Right lobe of liver (tissue), 6 donors: ENCODE data around the gene CDC42BPB. TPM values are rescaled to one million over a fixed set of nuclear protein-coding genes. Genes with fewer than 3 reads are reported as not detected.

Experiments used
- ATAC-seq, 4 donors: fragments of 200-7000 bp; cut with Tn5 transposase; one replicate each; pipeline ENCODE4 v1.9.1; 2020; ENCODE audit warnings: mild to moderate bottlenecking in 4 of 4, moderate library complexity in 4 of 4
- DNase-seq, 3 donors: peaks; one replicate each; pipeline ENCODE4 v3.0.0-alpha.2; 2020
- H3K27ac ChIP-seq, 3 donors: fragments of 200-600 bp; one replicate each; pipeline ENCODE4 v1.8.0; 2022
- H3K27me3 ChIP-seq, 2 donors: fragments of 200-600 bp; one replicate each; pipeline ENCODE4 v1.8.0; 2022
- H3K36me3 ChIP-seq, 4 donors: fragments of 200-600 bp; sonication (generic) in 1 of 4; one replicate each; pipeline versions ENCODE4 v1.5.1 to v1.8.0; 2017 to 2022; ENCODE audit warnings: control low read depth in 1 of 4
- H3K4me1 ChIP-seq, 4 donors: fragments of 200-600 bp; sonication (generic) in 1 of 4; one replicate each; pipeline versions ENCODE4 v1.5.1 to v1.8.0; 2017 to 2022; ENCODE audit warnings: control low read depth in 1 of 4
- H3K4me3 ChIP-seq, 3 donors: fragments of 200-600 bp; one replicate each; pipeline ENCODE4 v1.8.0; 2022
- H3K9me3 ChIP-seq, 4 donors: fragments of 200-600 bp; sonication (generic) in 1 of 4; one replicate each; pipeline versions ENCODE4 v1.5.1 to v1.8.0; 2017 to 2022; ENCODE audit warnings: control low read depth in 1 of 4
- CTCF ChIP-seq, 4 donors: fragments of 200-600 bp in 3 of 4; fragments of 450-650 bp in 1 of 4; IDR thresholded peaks; one replicate each; pipeline versions ENCODE4 v1.5.1 to v1.8.0; 2016 to 2022; ENCODE audit warnings: antibody characterized with exemption in 4 of 4, mild to moderate bottlenecking in 2 of 4
- POLR2A ChIP-seq: fragments of 450-650 bp; IDR thresholded peaks from one replicate; pipeline ENCODE4 v1.6.1; 2017; ENCODE audit warnings: antibody characterized with exemption, mild to moderate bottlenecking
- WGBS: methylation state at CpG from one replicate; pipeline ENCODE4 v1.1.6; 2018; ENCODE audit warnings: low coverage, low lambda C conversion rate; ENCODE audit not compliant: insufficient coverage; ENCODE audit errors: missing lambda C conversion rate; 5-methylcytosine and 5-hydroxymethylcytosine counted together
- intact Hi-C, 2 donors: fragments of 100-400 bp; cut with DNase I; formaldehyde crosslinking; loops; one replicate each; pipeline versions ENCODE4 v1.11.2 to v1.14.1; 2022
- total RNA-seq, 6 experiments: library from RNA; depleted of rRNA in 2 of 6; stranded (reverse); fragments of >200 nt in 2 of 6; fragmentation: NEBNext Ultra II Directional in 3 of 6; extraction: Animal tissue kit (Norgen Biotek cat#: 25700) in 3 of 6; gene quantifications; one replicate each; pipeline versions ENCODE4 v1.1.0 to v1.2.4, GENCODE V29; 2016 to 2023
- donor health status: DM: no; HTN: yes; CAD: no.
- donor health status: DM: no; HTN: no; CAD: no.
- donor health status: DM: no; HTN: no; CAD: no.
- donor health status: DM: no; HTN: yes; CAD: no.
- donor health status: DM: no; HTN: yes; CAD: no.

The CDC42BPB gene
- total RNA-seq, 6 experiments from 2014 or later: 38.4 to 55.5 (median 43.0) TPM

DNA sequence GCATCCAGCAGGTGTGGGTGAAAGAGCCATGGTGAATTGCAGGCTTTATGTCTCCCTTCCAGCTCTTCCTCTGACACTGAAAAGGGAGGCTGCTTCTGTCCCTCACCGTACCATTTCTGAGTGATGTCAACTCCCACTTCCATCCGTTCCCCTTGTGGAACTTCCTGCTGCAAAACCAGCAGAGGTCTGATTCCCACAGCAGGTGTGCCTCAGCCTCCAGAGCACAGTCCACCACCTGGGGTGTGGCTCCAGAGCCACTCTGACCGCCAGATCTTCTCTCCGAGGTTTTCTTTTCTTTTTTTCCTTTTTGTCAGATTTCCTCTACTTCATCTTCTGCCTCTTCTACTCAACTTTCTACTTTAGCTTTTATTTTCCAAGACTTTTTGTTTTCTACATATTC lies 62.7 kb downstream of the CDC42BPB start:
- no peak for DNase-seq
- no peak overlapping the region for H3K4me3 ChIP-seq
- TF ChIP-seq POLR2A: no peak
- no peak for TF ChIP-seq CTCF (IDR thresholded peaks at IDR 0.05)
- intact Hi-C loops: no loop called here
- ATAC-seq: peak in 1 of 4 donors; percentile 7
- 63% methylated on average over 4 of the region's 4 CpGs for WGBS
- no peaks in the 10 kb centered on the region for H3K4me1 ChIP-seq
- no peaks in the 10 kb centered on the region for H3K9me3 ChIP-seq
- H3K27me3 ChIP-seq: no peaks in the 10 kb centered on the region
- H3K36me3 ChIP-seq: peaks cover 0 to 50% (median 13%) of the 10 kb centered on the region in 4 donors
- H3K27ac ChIP-seq: no peak overlapping the region

GRCh38 chr14:102993523-102993922 lies 63.8 kb downstream of the CDC42BPB start:
- intact Hi-C loops: no loop called here
- Histone ChIP-seq H3K4me3 (no peak overlapping the region), H3K36me3 (peaks cover 0 to 45% (median 14%) of the 10 kb centered on the region in 4 donors), H3K27me3 (no peaks in the 10 kb centered on the region), H3K9me3 (peaks cover 0 to 4% (median 0%) of the 10 kb centered on the region in 4 donors), H3K27ac (no peak overlapping the region), H3K4me1 (no peaks in the 10 kb centered on the region)
- TF ChIP-seq POLR2A (no peak), CTCF (IDR thresholded peaks at IDR 0.05) (no peak)
- peak in 1 of 4 donors; percentile 71 for ATAC-seq
- WGBS: 85% methylated on average over 3 of the region's 3 CpGs
- DNase-seq: peak in 1 of 3 donors; percentile 7

DNA sequence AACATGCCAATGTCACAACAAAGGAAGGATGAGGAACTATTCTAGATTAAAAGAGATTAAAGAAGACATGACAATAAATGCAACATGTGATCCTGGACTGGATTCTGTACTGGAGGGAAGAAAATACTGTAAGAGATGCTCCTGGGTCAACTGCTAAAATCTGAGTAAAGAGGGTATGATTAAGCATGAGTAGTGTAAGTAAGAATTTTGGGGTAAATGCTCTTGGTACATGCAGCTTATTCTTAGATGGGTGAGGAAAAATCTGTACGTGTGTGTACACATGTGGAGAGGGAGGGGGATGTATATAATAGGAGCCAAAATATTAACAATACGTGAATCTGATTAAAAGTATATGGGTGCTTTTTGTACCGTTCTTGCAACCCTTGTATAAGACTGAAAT lies 66.0 kb downstream of the CDC42BPB start:
- no peak for ATAC-seq
- Histone ChIP-seq H3K4me1 (no peaks in the 10 kb centered on the region), H3K27me3 (no peaks in the 10 kb centered on the region), H3K9me3 (peaks cover 0 to 4% (median 0%) of the 10 kb centered on the region in 4 donors), H3K4me3 (no peak overlapping the region), H3K27ac (no peak overlapping the region), H3K36me3 (peaks cover 0 to 35% (median 12%) of the 10 kb centered on the region in 4 donors)
- 87% methylated on average over 3 of the region's 3 CpGs for WGBS
- DNase-seq: no peak
- TF ChIP-seq POLR2A (no peak), CTCF (IDR thresholded peaks at IDR 0.05) (no peak)
- intact Hi-C loops: no loop called here

DNA sequence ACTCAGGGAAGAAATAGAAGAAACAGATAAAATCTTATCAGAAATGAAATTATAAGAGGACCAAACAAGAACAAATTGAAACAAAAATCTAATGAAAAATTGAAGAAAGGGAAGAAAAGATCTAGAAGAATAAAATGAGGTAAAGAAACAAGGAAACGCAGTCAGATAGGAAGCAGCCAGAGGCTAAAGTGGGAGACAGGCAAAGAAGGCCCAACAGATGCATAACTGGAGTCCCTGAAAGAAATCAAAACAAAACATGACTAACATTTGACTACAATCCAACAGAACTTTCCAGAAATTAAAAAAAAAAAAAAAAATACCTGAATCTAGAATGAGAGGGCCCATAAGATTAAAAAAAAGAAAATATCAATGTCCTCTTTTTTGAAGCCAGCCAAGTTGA lies 69.3 kb downstream of the CDC42BPB start:
- no peaks in the 10 kb centered on the region for H3K27me3 ChIP-seq
- ATAC-seq (no peak), DNase-seq (no peak)
- no peaks in the 10 kb centered on the region for H3K4me1 ChIP-seq
- no peak for TF ChIP-seq POLR2A
- TF ChIP-seq CTCF (IDR thresholded peaks at IDR 0.05): no peak
- H3K4me3 ChIP-seq: no peak overlapping the region
- intact Hi-C loops: no loop called here
- peaks cover 0 to 4% (median 0%) of the 10 kb centered on the region in 4 donors for H3K9me3 ChIP-seq
- WGBS: 80% methylated on average over 1 of the region's 1 CpG
- H3K36me3 ChIP-seq: peaks cover 0 to 49% (median 13%) of the 10 kb centered on the region in 4 donors
- H3K27ac ChIP-seq: no peak overlapping the region
